ENCODE data around the gene FXYD1.
"Not testable (repeated sequence)": the region's sequence is repeated elsewhere in the genome, so short reads cannot be mapped to it uniquely, and the experiment has no call there.

Gene FXYD1

DNA sequence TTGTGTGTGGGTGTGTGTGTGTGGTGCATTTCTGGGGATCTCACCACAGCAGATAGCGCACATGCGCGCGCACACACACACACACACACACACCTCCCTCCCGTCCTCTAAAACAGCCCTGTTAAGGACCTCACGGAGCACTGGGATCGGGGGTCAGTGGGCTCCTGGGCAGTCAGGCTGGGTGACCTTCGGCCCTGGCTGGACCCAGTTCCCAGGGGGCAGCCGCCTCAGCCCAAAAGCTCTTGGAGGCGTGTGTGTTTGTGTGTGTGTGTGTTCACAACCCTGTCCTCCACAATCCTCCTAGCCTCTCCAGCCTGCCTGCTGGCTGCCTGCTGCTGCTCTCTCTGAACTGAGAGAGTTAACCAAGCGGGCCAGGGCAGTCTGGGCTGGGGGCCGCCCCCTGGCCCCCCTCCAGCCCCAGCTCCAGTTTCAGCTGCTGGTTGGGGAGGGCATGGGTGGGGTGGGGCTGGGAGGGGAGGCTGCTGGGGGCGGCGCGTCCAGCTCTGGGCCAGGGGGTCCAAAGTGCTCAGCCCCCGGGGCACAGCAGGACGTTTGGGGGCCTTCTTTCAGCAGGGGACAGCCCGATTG is at the start of gene FXYD1:
Gene FXYD1, plus strand, starts transcription at position 520 of the 588 bp plus-strand sequence. CDS start 1,256 bp downstream, outside the sequence.
- DNase-seq: no peak

GRCh38 chr19:35089554-35089953 is 49.1 kb upstream of the FXYD1 start:
- no peak for DNase-seq

GRCh38 chr19:35090160-35090505 is 48.5 kb upstream of the FXYD1 start:
- no peak for DNase-seq

- DNase-seq: no peak
Measured at GRCh38 chr19:35090506-35091214, 48.0 kb upstream of the FXYD1 start.

DNA sequence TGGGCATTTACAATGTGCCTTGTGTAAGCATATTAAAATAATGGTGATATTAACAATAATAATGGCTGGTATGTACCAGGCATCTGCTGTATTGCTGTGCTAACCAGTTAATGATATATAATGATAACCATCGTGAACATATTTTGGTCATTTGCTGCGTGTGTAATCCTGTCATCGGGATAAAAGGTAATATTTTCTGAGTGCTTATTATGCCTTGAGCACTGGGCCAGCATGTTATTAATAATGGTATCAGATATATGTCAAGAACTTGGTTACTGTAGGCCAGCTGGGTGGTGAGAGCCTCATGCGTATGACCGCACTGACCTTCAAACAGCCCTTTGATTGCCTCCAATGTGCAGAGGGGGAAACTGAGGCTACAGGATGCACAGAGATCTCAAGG is 45.2 kb upstream of the FXYD1 start:
- no peak for DNase-seq

DNA sequence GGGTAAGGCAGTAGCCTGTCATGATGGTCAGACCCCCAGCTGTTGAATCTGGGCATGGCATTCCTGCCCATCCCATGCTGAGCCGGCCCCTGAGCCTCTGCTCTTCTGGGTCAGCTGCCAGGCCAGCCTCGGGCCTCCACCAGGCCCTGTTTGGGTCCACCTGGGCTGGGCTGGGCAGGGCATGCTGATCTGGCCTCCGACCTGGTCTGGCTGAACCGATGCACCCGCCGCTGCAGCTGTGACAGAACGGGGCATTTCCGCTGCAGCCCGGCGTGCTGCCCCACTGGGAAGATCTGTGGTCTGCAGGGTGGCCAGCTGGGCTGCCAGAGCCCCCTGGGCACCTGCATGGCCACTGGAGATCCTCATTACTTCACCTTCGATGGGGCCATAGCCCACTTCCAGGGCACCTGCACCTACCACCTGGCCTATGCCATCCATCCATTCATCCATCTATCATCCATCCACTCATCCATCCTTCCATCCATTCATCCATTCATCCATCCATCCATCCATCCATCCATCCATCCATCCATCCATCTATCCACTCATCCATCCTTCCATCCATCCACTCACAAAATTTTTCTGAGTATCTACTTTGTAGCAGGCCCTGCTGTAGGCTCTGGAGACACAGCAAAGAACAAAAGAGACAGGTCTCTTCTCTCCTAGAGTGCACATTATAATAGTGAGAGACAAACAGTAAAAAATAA is 44.5 kb upstream of the FXYD1 start:
- no peak for DNase-seq

GRCh38 chr19:35094656-35095055 is 44.0 kb upstream of the FXYD1 start:
- DNase-seq: no peak

GRCh38 chr19:35095667-35096368 is 42.8 kb upstream of the FXYD1 start:
- no peak for DNase-seq

GRCh38 chr19:35098413-35099049 is 40.1 kb upstream of the FXYD1 start:
- DNase-seq: no peak

GRCh38 chr19:35099155-35099896 is 39.3 kb upstream of the FXYD1 start:
- no peak for DNase-seq

DNA sequence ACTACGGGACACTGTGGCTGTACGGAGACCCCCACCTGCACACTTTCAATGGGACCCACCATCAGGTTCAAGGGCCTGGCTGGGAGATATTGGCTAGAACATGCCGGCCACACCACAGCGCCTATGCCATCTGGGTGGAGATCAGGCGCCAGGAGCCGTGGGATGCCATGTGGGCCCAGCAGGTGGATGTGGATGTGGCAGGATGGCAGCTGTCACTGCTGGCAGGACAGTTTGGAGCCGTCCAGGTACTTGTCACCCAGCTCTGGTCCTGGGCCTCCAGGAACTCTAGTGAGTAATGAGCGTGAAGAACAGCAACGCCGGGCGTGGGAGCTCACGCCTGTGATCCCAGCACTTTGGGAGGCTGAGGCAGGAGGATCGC is 38.7 kb upstream of the FXYD1 start:
- DNase-seq: no peak

DNA sequence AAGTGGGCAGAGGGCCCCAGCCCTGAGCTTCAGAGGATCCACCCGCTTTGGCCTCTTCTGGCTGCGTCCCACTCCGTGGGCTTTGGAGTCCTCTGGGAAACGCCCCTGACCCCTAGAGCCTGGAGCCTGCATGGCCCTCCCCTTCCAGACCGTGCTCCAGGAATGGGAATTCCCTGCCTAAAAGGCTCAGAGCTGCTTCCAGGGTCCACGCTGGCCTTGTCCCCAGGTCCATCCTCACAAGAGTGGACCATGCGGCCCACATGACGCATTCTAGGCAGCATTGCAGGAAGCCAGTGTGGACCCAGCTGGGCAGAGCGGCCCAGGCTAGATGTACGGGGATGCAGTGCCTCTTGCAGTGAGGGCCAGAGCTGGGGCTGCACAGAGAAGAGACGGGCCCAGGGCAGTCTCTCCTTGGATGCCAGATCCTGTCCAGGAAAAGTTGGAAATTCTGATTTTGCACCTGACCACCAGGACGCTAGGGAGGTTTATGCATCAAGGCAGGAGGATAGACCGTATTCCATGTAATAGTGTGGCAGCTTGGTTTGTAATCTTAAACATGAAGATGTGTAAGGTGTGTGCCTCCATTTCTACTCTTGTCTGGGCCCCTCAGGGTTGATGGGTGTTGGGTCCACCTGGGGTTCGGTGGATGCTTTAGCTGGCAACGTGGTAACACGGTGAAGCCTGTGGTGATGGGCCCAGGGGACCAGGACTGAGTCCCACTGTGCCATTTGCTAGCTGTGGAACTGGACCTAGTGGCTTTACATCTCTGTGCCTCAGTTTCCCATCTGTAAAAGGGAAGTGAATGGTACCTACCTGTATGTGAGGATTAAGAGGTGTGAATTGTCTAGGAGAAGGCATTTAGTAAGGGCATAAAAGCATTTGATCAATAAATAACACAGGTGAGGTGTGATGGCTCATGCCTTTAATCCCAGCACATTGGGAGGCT is 37.8 kb upstream of the FXYD1 start:
- DNase-seq: no peak

GRCh38 chr19:35101949-35102348 is 36.7 kb upstream of the FXYD1 start:
- not testable (repeated sequence) for DNase-seq

- DNase-seq: not testable (repeated sequence)
Measured at GRCh38 chr19:35103614-35104013, 35.0 kb upstream of the FXYD1 start.

DNA sequence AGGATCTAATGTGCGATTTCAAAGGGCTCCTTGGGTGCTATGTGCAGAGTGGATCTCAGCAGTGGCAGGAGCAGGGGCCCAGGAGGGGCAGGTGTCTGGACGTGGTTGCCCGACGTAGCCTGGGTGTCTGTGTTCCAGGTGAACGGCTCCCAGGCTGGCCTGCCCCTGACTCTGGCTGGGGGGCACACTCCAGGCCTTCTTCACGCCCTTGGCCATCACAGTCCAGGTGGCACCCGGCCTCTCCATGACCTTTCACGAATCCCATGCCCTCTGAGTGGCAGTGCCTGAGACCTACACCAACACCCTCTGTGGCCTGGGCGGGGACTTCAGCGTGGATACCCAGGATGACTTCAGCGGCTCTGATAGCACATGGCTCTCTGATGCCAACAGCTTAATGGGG is 34.3 kb upstream of the FXYD1 start:
- DNase-seq: no peak

DNA sequence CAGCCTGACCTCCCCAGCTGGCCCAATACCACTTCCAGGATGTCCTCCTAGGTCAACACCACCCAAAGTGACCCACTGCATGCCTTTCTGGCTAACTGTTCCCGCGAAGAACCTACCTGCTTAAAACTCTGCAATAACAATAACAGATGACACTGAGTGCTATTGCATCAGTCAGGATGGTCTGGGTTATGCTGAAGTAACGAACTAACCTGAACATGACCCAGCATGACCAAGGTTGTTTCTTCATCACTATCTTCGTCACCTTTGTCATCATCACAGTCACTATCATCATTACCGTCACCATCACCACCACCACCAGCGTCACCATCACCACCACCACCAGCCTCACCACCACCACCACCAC is 33.6 kb upstream of the FXYD1 start:
- no peak for DNase-seq

DNA sequence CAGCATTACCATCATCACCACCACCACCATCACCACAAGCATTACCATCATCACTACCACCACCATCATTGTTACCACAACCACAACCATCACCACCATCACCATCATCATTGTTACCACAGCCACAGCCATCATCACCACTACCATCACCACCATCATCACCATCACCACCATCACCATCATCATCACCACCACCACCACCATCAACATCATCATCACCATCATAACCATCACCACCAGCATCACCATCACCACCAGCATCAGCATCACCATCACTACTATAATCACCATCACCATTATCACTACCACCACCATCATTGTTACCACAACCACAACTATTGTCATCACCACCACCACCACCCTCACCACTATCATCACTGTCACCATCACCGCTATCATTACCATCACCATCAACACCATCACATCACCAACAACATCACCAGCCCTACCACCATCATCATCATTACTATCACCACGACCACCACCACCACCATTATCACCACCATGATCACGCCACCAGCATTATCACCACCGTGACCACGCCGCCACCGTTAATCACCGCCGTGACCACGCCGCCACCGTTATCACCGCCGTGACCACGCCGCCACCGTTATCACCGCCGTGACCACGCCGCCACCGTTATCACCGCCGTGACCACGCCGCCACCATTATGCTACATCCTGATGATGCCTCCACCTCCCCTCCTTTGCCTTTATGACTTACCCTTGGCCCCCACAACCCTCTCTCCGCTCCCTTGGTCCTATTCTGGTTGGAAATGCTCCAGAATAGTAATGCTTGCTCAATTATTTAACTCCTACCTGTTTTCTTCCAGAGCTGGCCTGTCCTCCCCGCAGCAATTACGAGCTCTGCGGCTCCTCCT is 33.0 kb upstream of the FXYD1 start:
- DNase-seq: no peak

- no peak for DNase-seq
Measured at GRCh38 chr19:35106291-35106583, 32.4 kb upstream of the FXYD1 start.

DNA sequence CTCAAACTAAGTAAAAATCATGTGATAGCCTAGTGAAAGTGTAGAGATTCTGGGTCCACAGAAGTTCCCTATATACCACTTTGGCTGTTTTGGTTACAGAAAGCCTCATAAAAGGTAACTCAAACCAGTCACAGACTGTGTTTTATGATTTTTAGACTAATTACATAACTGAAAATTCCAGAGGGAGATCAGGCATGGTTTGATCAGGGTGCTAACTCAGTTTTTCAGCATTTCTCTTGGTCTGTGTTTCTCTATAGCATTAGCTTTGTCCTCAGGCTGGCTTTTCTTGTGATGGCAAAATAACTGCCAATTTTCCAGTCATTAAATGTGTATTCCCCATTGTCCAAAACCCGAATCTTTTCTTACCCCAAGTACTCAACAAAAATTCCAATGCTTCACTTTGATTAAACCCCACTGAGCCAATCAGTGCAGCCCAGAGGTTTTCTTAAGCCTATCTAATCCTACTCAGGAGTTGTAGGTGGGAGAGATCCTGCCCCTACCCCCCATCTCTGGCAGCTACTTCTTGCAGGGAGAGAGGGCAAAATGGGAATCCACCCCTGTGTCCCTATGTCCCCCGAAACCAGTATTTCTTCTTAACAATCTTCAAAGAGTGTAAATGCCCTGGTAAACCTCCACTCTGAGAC is 31.6 kb upstream of the FXYD1 start:
- no peak for DNase-seq

DNA sequence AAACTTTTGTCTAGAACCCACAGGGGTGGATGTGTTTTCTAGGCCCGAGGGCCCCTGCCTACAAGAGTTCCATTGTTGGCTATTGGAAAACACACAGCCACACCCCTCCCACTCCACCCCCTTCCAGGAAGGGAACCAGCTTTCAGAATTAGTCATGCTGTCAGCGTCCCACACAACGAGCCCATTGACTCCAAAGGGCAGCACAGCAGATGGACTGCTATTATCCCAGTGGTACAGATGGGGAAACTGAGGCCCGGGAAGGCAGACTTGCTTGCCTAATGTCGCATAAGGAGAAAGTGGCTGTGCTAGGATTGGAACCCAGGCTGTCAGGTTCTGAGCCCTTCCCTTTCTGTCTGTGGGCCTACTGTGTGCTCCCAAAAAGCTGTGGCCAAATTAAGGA is 31.1 kb upstream of the FXYD1 start:
- no peak for DNase-seq

Data from activated CD4-positive, CD25-positive, alpha-beta regulatory T cell treated with anti-CD3 and anti-CD28 coated beads, Interleukin-2, amount 50 U/mL, for 72 hours (primary cell).